ENCODE results near the gene KCNG2.
A peak's percentile ranks its signal among the peaks of the same experiment; 100 is the strongest.

Gene KCNG2

DNA sequence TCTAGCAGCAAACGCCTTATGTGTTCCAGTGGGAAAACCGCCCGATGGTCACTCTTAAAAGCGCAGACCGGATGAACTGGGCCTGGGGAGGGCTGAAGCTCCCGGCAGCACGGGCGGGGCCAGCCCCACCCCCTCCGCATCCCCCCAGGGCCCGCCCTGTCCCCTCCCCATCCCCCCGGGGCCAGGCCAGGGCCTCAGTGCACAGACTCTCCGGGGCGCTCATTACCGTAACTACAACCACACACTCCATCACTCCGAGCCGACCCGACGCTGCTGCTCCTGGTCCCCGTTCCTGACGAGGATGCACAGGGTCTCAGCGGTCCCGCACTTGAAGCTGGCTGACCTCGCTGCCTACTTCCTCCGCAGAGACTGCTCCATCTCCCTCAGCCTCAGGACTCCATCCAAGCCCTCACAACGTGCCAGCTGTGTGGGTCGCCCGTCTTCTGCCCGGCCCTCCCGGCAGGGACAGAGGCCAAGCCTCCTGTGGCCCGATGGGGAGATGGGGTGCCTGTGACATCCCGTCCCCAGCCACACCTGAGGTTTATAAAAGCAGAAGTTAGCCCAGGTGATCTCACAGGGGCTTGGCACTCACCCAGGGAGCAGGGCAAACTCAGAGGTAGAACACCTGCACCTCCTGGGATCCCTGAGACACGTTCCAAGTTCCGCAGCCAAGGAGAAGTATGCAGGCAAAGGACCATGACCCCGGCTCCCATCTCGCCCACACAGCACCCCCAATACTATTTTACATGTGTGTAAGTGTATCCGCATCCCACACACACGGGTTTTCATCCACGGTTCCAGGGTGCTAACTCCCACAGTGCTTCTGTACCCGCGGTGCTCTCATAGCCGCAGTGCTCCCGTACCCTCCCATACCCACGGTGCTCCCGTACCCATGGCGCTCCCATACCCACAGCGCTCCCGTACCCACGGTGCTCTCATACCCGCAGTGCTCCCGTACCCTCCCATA lies 117.7 kb downstream of the KCNG2 start:
- Histone ChIP-seq H3K9me3 (ENCODE audit: severe bottlenecking) (no peaks in the 10 kb centered on the region), H3K4me1 (ENCODE audit: insufficient read depth, poor library complexity, severe bottlenecking) (no peaks in the 10 kb centered on the region), H3K36me3 (ENCODE audit: low read depth) (peaks cover 5% of the 10 kb centered on the region), H3K27ac (ENCODE audit: poor library complexity, severe bottlenecking) (no peak overlapping the region), H3K4me3 (ENCODE audit: severe bottlenecking) (no peak overlapping the region), H3K27me3 (ENCODE audit: insufficient read depth, poor library complexity, severe bottlenecking) (no peaks in the 10 kb centered on the region)
- ATAC-seq (ENCODE audit: low read depth) (no peak), DNase-seq (ENCODE audit: low spot score) (peak; percentile 66)
- TF ChIP-seq, protein P1, sequence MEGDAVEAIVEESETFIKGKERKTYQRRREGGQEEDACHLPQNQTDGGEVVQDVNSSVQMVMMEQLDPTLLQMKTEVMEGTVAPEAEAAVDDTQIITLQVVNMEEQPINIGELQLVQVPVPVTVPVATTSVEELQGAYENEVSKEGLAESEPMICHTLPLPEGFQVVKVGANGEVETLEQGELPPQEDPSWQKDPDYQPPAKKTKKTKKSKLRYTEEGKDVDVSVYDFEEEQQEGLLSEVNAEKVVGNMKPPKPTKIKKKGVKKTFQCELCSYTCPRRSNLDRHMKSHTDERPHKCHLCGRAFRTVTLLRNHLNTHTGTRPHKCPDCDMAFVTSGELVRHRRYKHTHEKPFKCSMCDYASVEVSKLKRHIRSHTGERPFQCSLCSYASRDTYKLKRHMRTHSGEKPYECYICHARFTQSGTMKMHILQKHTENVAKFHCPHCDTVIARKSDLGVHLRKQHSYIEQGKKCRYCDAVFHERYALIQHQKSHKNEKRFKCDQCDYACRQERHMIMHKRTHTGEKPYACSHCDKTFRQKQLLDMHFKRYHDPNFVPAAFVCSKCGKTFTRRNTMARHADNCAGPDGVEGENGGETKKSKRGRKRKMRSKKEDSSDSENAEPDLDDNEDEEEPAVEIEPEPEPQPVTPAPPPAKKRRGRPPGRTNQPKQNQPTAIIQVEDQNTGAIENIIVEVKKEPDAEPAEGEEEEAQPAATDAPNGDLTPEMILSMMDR (IDR thresholded peaks at IDR 0.05; ENCODE audit: poor library complexity, severe bottlenecking): no peak

DNA sequence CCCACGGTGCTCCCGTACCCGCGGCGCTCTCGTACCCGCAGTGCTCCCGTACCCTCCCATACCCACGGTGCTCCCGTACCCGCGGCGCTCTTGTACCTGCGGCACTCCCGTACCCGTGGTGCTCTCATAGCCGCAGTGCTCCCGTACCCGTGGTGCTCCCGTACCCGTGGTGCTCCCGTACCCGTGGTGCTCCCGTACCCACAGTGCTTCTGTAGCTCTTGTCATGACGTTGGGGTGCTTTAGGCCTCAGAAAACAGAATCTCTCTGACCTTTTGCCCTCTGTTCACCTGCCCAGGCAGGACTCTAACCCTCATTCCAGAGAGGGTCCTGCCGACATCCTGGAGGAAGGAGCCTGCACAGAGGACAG lies 118.4 kb downstream of the KCNG2 start:
- ATAC-seq (ENCODE audit: low read depth) (no peak), DNase-seq (ENCODE audit: low spot score) (no peak)
- H3K36me3 ChIP-seq (ENCODE audit: low read depth): peaks cover 5% of the 10 kb centered on the region
- H3K4me1 ChIP-seq (ENCODE audit: insufficient read depth, poor library complexity, severe bottlenecking): no peaks in the 10 kb centered on the region
- H3K9me3 ChIP-seq (ENCODE audit: severe bottlenecking): no peaks in the 10 kb centered on the region
- H3K27ac ChIP-seq (ENCODE audit: poor library complexity, severe bottlenecking): no peak overlapping the region
- TF ChIP-seq, protein P1 (IDR thresholded peaks at IDR 0.05; ENCODE audit: poor library complexity, severe bottlenecking): no peak
- H3K27me3 ChIP-seq (ENCODE audit: insufficient read depth, poor library complexity, severe bottlenecking): no peaks in the 10 kb centered on the region
- H3K4me3 ChIP-seq (ENCODE audit: severe bottlenecking): no peak overlapping the region

DNA sequence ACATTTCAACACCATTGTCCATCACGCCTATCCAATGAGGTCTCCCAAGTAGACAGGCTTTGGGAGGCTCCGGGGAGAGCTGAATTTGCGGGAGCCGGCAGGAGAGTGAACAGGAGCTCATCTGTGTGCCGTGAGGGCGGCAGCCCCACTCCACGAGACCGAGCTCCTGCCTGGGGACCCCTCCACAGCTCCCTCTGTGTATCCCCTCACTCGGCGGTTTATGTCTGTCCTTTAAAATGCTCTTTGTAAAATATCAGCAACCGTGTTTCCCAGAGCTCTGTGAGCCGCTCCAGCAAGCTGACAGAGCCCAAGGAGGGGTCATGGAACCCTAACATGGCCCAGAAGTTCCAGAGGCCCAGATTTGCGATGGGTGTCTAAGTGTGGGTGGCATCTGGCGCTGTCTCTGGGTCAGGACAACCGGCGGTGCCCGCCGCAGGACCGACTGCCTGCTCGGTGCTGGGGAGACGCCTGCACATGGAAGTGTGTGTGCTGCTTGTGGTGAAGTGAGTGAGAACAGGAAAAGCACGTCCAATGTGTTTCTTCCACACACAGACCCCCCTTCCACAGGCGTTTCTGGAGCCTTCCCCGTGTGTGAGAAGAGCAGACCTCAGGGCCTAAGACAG lies 118.9 kb downstream of the KCNG2 start:
- ATAC-seq (ENCODE audit: low read depth) (no peak), DNase-seq (ENCODE audit: low spot score) (no peak)
- Histone ChIP-seq H3K27me3 (ENCODE audit: insufficient read depth, poor library complexity, severe bottlenecking) (no peaks in the 10 kb centered on the region), H3K4me1 (ENCODE audit: insufficient read depth, poor library complexity, severe bottlenecking) (no peaks in the 10 kb centered on the region), H3K27ac (ENCODE audit: poor library complexity, severe bottlenecking) (no peak overlapping the region), H3K36me3 (ENCODE audit: low read depth) (peaks cover 5% of the 10 kb centered on the region), H3K9me3 (ENCODE audit: severe bottlenecking) (no peaks in the 10 kb centered on the region), H3K4me3 (ENCODE audit: severe bottlenecking) (no peak overlapping the region)
- TF ChIP-seq, protein P1 (IDR thresholded peaks at IDR 0.05; ENCODE audit: poor library complexity, severe bottlenecking): no peak

DNA sequence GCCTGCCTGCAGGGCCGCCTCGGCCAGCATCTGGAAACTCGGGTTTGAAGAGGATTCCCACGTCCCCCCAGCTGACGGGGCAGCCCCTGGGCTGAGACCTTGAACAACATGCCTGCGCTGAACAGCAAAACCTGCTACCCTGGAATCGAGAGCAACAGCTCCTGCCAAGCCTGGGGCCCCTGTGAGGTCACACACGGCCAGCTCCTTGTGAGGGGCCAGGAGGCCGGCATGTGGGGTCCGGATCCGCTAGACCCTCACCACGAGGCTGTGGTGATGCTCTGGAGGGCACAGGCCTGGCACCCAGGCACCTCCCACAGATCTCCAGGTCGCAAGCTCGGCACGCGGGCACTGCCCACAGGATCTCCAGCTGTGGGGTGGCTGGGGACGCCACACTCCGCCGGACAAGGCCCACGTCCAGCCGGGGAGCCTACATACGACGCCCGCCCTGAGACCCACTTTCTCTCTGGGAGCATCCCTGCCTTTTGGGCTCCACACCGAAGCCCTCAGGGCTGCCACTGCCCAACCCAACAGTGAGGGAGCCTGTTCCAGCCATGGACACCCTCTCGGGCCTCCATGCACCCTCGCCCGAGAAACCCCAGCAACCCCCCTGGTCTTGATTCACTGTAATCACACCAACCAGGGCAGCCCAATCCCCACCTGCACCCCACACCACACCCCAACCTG lies 119.6 kb downstream of the KCNG2 start:
- Histone ChIP-seq H3K27ac (ENCODE audit: poor library complexity, severe bottlenecking) (no peak overlapping the region), H3K27me3 (ENCODE audit: insufficient read depth, poor library complexity, severe bottlenecking) (no peaks in the 10 kb centered on the region), H3K36me3 (ENCODE audit: low read depth) (peaks cover 5% of the 10 kb centered on the region), H3K4me3 (ENCODE audit: severe bottlenecking) (no peak overlapping the region), H3K4me1 (ENCODE audit: insufficient read depth, poor library complexity, severe bottlenecking) (no peaks in the 10 kb centered on the region), H3K9me3 (ENCODE audit: severe bottlenecking) (no peaks in the 10 kb centered on the region)
- DNase-seq (ENCODE audit: low spot score): peak; percentile 52
- TF ChIP-seq, protein P1 (IDR thresholded peaks at IDR 0.05; ENCODE audit: poor library complexity, severe bottlenecking): no peak
- no peak for ATAC-seq (ENCODE audit: low read depth)

All from RWPE2 (cell line).